ENCODE results near the gene ESR2.
"Not testable (repeated sequence)": the region's sequence is repeated elsewhere in the genome, so short reads cannot be mapped to it uniquely, and the experiment has no call there.

The ESR2 gene

GRCh38 chr14:64293976-64294671 lies at the start of gene ESR2:
Gene ESR2, minus strand, starts transcription at chr14:64294371. Its CDS starts 11,386 bp downstream, at chr14:64282985.
- DNase-seq (ENCODE audit: low read depth): no peak

- no peak for DNase-seq (ENCODE audit: low read depth)
Observed at GRCh38 chr14:64340560-64341196, 46.5 kb upstream of the ESR2 start.

GRCh38 chr14:64338616-64339316 lies 44.6 kb upstream of the ESR2 start:
- peak; percentile 93 for DNase-seq (ENCODE audit: low read depth)

- DNase-seq (ENCODE audit: low read depth): peak; percentile 21
Observed at GRCh38 chr14:64337888-64338615, 43.9 kb upstream of the ESR2 start.

GRCh38 chr14:64329149-64329548 lies 35.0 kb upstream of the ESR2 start:
- no peak for DNase-seq (ENCODE audit: low read depth)

- DNase-seq (ENCODE audit: low read depth): no peak
Observed at GRCh38 chr14:64326502-64326901, 32.3 kb upstream of the ESR2 start.

- peak; percentile 44 for DNase-seq (ENCODE audit: low read depth)
Observed at GRCh38 chr14:64324895-64325294, 30.7 kb upstream of the ESR2 start.

- no peak for DNase-seq (ENCODE audit: low read depth)
Observed at GRCh38 chr14:64324461-64324860, 30.3 kb upstream of the ESR2 start.

- not testable (repeated sequence) for DNase-seq (ENCODE audit: low read depth)
Observed at GRCh38 chr14:64320362-64320761, 26.2 kb upstream of the ESR2 start.

GRCh38 chr14:64318695-64319094 lies 24.5 kb upstream of the ESR2 start:
- not testable (repeated sequence) for DNase-seq (ENCODE audit: low read depth)

- peak; percentile 35 for DNase-seq (ENCODE audit: low read depth)
Observed at GRCh38 chr14:64303471-64303917, 9.3 kb upstream of the ESR2 start.

- no peak for DNase-seq (ENCODE audit: low read depth)
Observed at GRCh38 chr14:64298773-64299172, 4.6 kb upstream of the ESR2 start.

- no peak for DNase-seq (ENCODE audit: low read depth)
Observed at GRCh38 chr14:64296561-64296960, 2.4 kb upstream of the ESR2 start.

GRCh38 chr14:64294672-64295413 lies 672 bp upstream of the ESR2 start:
- no peak for DNase-seq (ENCODE audit: low read depth)

- DNase-seq (ENCODE audit: low read depth): no peak
Observed at GRCh38 chr14:64292197-64292596, 2.0 kb downstream of the ESR2 start.

- DNase-seq (ENCODE audit: low read depth): no peak
Observed at GRCh38 chr14:64289571-64289970, 4.6 kb downstream of the ESR2 start.

GRCh38 chr14:64281805-64282204 lies 12.4 kb downstream of the ESR2 start:
- no peak for DNase-seq (ENCODE audit: low read depth)

- DNase-seq (ENCODE audit: low read depth): no peak
Observed at GRCh38 chr14:64279704-64280668, 14.2 kb downstream of the ESR2 start.

- no peak for DNase-seq (ENCODE audit: low read depth)
Observed at GRCh38 chr14:64278458-64278857, 15.7 kb downstream of the ESR2 start.

- DNase-seq (ENCODE audit: low read depth): no peak
Observed at GRCh38 chr14:64272019-64272418, 22.2 kb downstream of the ESR2 start.

All from stromal cell of bone marrow (primary cell).